Fibroblast of the aortic adventitia (primary cell): ENCODE data around the gene INPP5J. TPM values are rescaled to one million over a fixed set of nuclear protein-coding genes. Genes with fewer than 3 reads are reported as not detected.

Experiments used
- DNase-seq: peaks from one replicate; pipeline ENCODE4 v3.0.0-alpha.2; 2010; ENCODE audit warnings: low read depth
- H3K4me3 ChIP-seq: 2 replicates; pipeline ENCODE4 v1.5.1; 2011; ENCODE audit warnings: low read depth, mild to moderate bottlenecking, control low read depth, low read length, moderate library complexity
- CTCF ChIP-seq: IDR thresholded peaks from 2 replicates; pipeline ENCODE4 v1.5.1; 2011; ENCODE audit warnings: mild to moderate bottlenecking, low read length, control low read depth, inconsistent platforms; ENCODE audit not compliant: insufficient read depth
- total RNA-seq: library from RNA; depleted of rRNA; stranded (reverse); fragments of >200 nt; gene quantifications from 2 replicates; pipeline ENCODE4 v1.2.3, GENCODE V29; 2012; ENCODE audit warnings: low replicate concordance

INPP5J gene
- total RNA-seq, 1 donor = under 0.01 TPM

GRCh38 chr22:31084811-31085492 lies 37.8 kb upstream of the INPP5J start:
- DNase-seq = peak; percentile 76
- H3K4me3 ChIP-seq = peak overlapping the region; percentile 79
- TF ChIP-seq CTCF = peak; percentile 75

GRCh38 chr22:31085493-31085824 lies 37.3 kb upstream of the INPP5J start:
- TF ChIP-seq CTCF = no peak
- H3K4me3 ChIP-seq = peak overlapping the region; percentile 79
- DNase-seq = no peak

- no peak overlapping the region for H3K4me3 ChIP-seq
- DNase-seq = no peak
- no peak for TF ChIP-seq CTCF
These were observed 36.8 kb upstream of the INPP5J start for GRCh38 chr22:31085928-31086327.

GRCh38 chr22:31086703-31087330 lies 35.9 kb upstream of the INPP5J start:
- no peak for TF ChIP-seq CTCF
- DNase-seq = no peak
- H3K4me3 ChIP-seq = no peak overlapping the region

GRCh38 chr22:31087744-31088215 lies 35.0 kb upstream of the INPP5J start:
- no peak for DNase-seq
- no peak for TF ChIP-seq CTCF
- no peak overlapping the region for H3K4me3 ChIP-seq

- no peak for DNase-seq
- TF ChIP-seq CTCF = no peak
These were observed 34.4 kb upstream of the INPP5J start for GRCh38 chr22:31088233-31088986.

More at GRCh38 chr22:31088233-31088986, 34.4 kb upstream of the INPP5J start:
- H3K4me3 ChIP-seq = no peak overlapping the region
